HG03066 (cell line): ENCODE data around the gene HDAC4.

Experiments
- ATAC-seq: cut with Tn5 transposase; IDR thresholded peaks from one replicate; pipeline ENCODE4 v1.9.1; 2021; ENCODE audit warnings: low read depth; ENCODE audit not compliant: unreplicated experiment

The HDAC4 gene

GRCh38 chr2:239213643-239214101, 187.1 kb downstream of the HDAC4 start:
- ATAC-seq, result no peak

GRCh38 chr2:239212929-239213642, 187.7 kb downstream of the HDAC4 start:
- ATAC-seq, result no peak

- ATAC-seq, result no peak
Observed at GRCh38 chr2:239212121-239212928, 188.5 kb downstream of the HDAC4 start.

- no peak for ATAC-seq
Observed at GRCh38 chr2:239211396-239212094, 189.3 kb downstream of the HDAC4 start.

- ATAC-seq, result no peak
Observed at GRCh38 chr2:239209783-239210182, 191.0 kb downstream of the HDAC4 start.

GRCh38 chr2:239208465-239209180, 192.2 kb downstream of the HDAC4 start:
- ATAC-seq, result no peak

GRCh38 chr2:239206851-239207250, 194.0 kb downstream of the HDAC4 start:
- ATAC-seq, result no peak

- ATAC-seq, result no peak
Observed at GRCh38 chr2:239206042-239206441, 194.8 kb downstream of the HDAC4 start.

- no peak for ATAC-seq
Observed at GRCh38 chr2:239204876-239205468, 195.8 kb downstream of the HDAC4 start.

- ATAC-seq, result no peak
Observed at GRCh38 chr2:239204136-239204875, 196.5 kb downstream of the HDAC4 start.

GRCh38 chr2:239203443-239204135, 197.2 kb downstream of the HDAC4 start:
- no peak for ATAC-seq

GRCh38 chr2:239202836-239203235, 198.0 kb downstream of the HDAC4 start:
- ATAC-seq, result no peak

- ATAC-seq, result no peak
Observed at GRCh38 chr2:239202343-239202742, 198.5 kb downstream of the HDAC4 start.

- no peak for ATAC-seq
Observed at GRCh38 chr2:239201884-239202283, 198.9 kb downstream of the HDAC4 start.

GRCh38 chr2:239201531-239201876, 199.3 kb downstream of the HDAC4 start:
- no peak for ATAC-seq

GRCh38 chr2:239200646-239201530, 199.9 kb downstream of the HDAC4 start:
- ATAC-seq, result no peak

- ATAC-seq, result no peak
Observed at GRCh38 chr2:239199041-239199768, 201.6 kb downstream of the HDAC4 start.
